H9 (cell line): ENCODE measurements around the gene B4GAT1. TPM values are rescaled to one million over a fixed set of nuclear protein-coding genes. Genes with fewer than 3 reads are reported as not detected.
A peak's percentile ranks its signal among the peaks of the same experiment; 100 is the strongest.

ENCODE experiments used
- DNase-seq: peaks from one replicate; pipeline ENCODE4 v3.0.0-alpha.2; 2017
- H2AFZ ChIP-seq: one replicate; pipeline ENCODE4 v1.6.1; 2013; ENCODE audit warnings: mild to moderate bottlenecking, low read length, control low read depth, moderate library complexity
- H2AK5ac ChIP-seq: 2 replicates; pipeline ENCODE4 v1.6.1; 2013; ENCODE audit warnings: low read length, control low read depth, mixed read lengths; ENCODE audit not compliant: insufficient read length
- H2BK120ac ChIP-seq: one replicate; pipeline ENCODE4 v1.6.1; 2013; ENCODE audit warnings: low read depth, mild to moderate bottlenecking, low read length, control low read depth, inconsistent platforms; ENCODE audit not compliant: poor library complexity, severe bottlenecking
- H2BK12ac ChIP-seq: 2 replicates; pipeline ENCODE4 v1.6.1; 2013; ENCODE audit warnings: low read length, control low read depth, mixed read lengths, low read depth; ENCODE audit not compliant: insufficient read length
- H2BK15ac ChIP-seq: 2 replicates; pipeline ENCODE4 v1.6.1; 2013; ENCODE audit warnings: low read depth, low read length, control low read depth
- H2BK20ac ChIP-seq: one replicate; pipeline ENCODE4 v1.6.1; 2013; ENCODE audit warnings: low read depth, mild to moderate bottlenecking, low read length, control low read depth, inconsistent platforms; ENCODE audit not compliant: poor library complexity, severe bottlenecking
- H2BK5ac ChIP-seq: 2 replicates; pipeline ENCODE4 v1.6.1; 2013; ENCODE audit warnings: low read length, control low read depth, mixed read lengths; ENCODE audit not compliant: insufficient read length
- H3K14ac ChIP-seq: 2 replicates; pipeline ENCODE4 v1.6.1; 2013; ENCODE audit warnings: low read length, control low read depth; ENCODE audit not compliant: insufficient read depth
- H3K18ac ChIP-seq: 2 replicates; pipeline ENCODE4 v1.6.1; 2013; ENCODE audit warnings: low read depth, mild to moderate bottlenecking, mixed read lengths, low read length, control low read depth; ENCODE audit not compliant: insufficient read length
- H3K23ac ChIP-seq: 2 replicates; pipeline ENCODE4 v1.6.1; 2013; ENCODE audit warnings: low read length, control low read depth, mixed read lengths, low read depth; ENCODE audit not compliant: insufficient read length
- H3K23me2 ChIP-seq: 2 replicates; pipeline ENCODE4 v1.6.1; 2013; ENCODE audit warnings: low read depth, mild to moderate bottlenecking, mixed read lengths, low read length, control low read depth; ENCODE audit not compliant: insufficient read length, poor library complexity, severe bottlenecking
- H3K27ac ChIP-seq: 2 replicates; pipeline ENCODE4 v1.5.1; 2013; ENCODE audit warnings: low read length, control low read depth, mixed read lengths, low read depth; ENCODE audit not compliant: insufficient read length
- H3K27me3 ChIP-seq: 2 replicates; pipeline ENCODE4 v1.6.1; 2013; ENCODE audit warnings: low read length, control low read depth, inconsistent platforms; ENCODE audit not compliant: insufficient read depth
- H3K4ac ChIP-seq: 2 replicates; pipeline ENCODE4 v1.6.1; 2013; ENCODE audit warnings: low read depth, mild to moderate bottlenecking, control low read depth, inconsistent platforms, low read length, moderate library complexity
- H3K4me1 ChIP-seq: 2 replicates; pipeline ENCODE4 v1.6.1; 2013; ENCODE audit warnings: low read length, control low read depth, inconsistent platforms; ENCODE audit not compliant: insufficient read depth
- H3K4me2 ChIP-seq: 2 replicates; pipeline ENCODE4 v1.6.1; 2013; ENCODE audit warnings: low read length, control low read depth, mixed read lengths; ENCODE audit not compliant: insufficient read length, insufficient read depth
- H3K56ac ChIP-seq: 2 replicates; pipeline ENCODE4 v1.6.1; 2013; ENCODE audit warnings: low read depth, mild to moderate bottlenecking, mixed read lengths, low read length, control low read depth; ENCODE audit not compliant: insufficient read length
- H3K79me1 ChIP-seq: 2 replicates; pipeline ENCODE4 v1.6.1; 2013; ENCODE audit warnings: low read depth, mild to moderate bottlenecking, moderate library complexity, low read length, control low read depth, inconsistent platforms; ENCODE audit not compliant: insufficient read depth, poor library complexity, severe bottlenecking
- H3K79me2 ChIP-seq: 2 replicates; pipeline ENCODE4 v1.6.1; 2013; ENCODE audit warnings: low read length, control low read depth, inconsistent platforms; ENCODE audit not compliant: insufficient read depth
- H3K9ac ChIP-seq: 2 replicates; pipeline ENCODE4 v1.6.1; 2013; ENCODE audit warnings: low read length, control low read depth, mixed read lengths; ENCODE audit not compliant: insufficient read length; ENCODE audit errors: extremely low read depth
- H3K9me3 ChIP-seq: one replicate; pipeline ENCODE4 v1.6.1; 2013; ENCODE audit warnings: low read depth, low read length, inconsistent platforms; ENCODE audit not compliant: control insufficient read depth
- H3T11ph ChIP-seq: one replicate; pipeline ENCODE4 v1.6.1; 2013; ENCODE audit warnings: mild to moderate bottlenecking, low read length, control low read depth, inconsistent platforms
- H4K20me1 ChIP-seq: one replicate; pipeline ENCODE4 v1.6.1; 2013; ENCODE audit not compliant: control insufficient read depth, insufficient read length, insufficient read depth
- H4K5ac ChIP-seq: 2 replicates; pipeline ENCODE4 v1.6.1; 2013; ENCODE audit warnings: low read depth, mild to moderate bottlenecking, mixed read lengths, low read length, control low read depth; ENCODE audit not compliant: insufficient read length
- H4K8ac ChIP-seq: replicated peaks from 2 replicates; pipeline ENCODE4 v1.6.1; 2013; ENCODE audit warnings: low read length, control low read depth, mixed read lengths, low read depth; ENCODE audit not compliant: insufficient read length
- H4K91ac ChIP-seq: 2 replicates; pipeline ENCODE4 v1.6.1; 2013; ENCODE audit warnings: low read depth, mild to moderate bottlenecking, moderate library complexity, mixed read lengths, low read length, control low read depth; ENCODE audit not compliant: insufficient read length
- H3K27ac Mint-ChIP-seq, 3 experiments: 2 replicates in 2 of 3; 3 replicates in 1 of 3; pipeline ENCODE4 v1.8.0; 2020 to 2021; ENCODE audit warnings: mixed read lengths in 3 of 3, mild to moderate bottlenecking in 1 of 3, moderate library complexity in 1 of 3
- H3K27me3 Mint-ChIP-seq: 2 replicates; pipeline ENCODE4 v1.8.0; 2021; ENCODE audit warnings: low read depth, mild to moderate bottlenecking, moderate library complexity, mixed read lengths
- H3K36me3 Mint-ChIP-seq, 3 experiments: 2 replicates in 2 of 3; 3 replicates in 1 of 3; pipeline ENCODE4 v1.8.0; 2020 to 2021; ENCODE audit warnings: low read depth in 3 of 3, mixed read lengths in 3 of 3; ENCODE audit not compliant: insufficient read depth in 1 of 3
- H3K4me1 Mint-ChIP-seq, 2 experiments: 2 replicates each; pipeline ENCODE4 v1.8.0; 2020; ENCODE audit warnings: mixed read lengths in 2 of 2
- H3K4me3 Mint-ChIP-seq, 2 experiments: 2 replicates in 1 of 2; 3 replicates in 1 of 2; pipeline ENCODE4 v1.8.0; 2020 to 2021; ENCODE audit warnings: mild to moderate bottlenecking in 2 of 2, mixed read lengths in 2 of 2, moderate library complexity in 1 of 2
- H3K9me3 Mint-ChIP-seq, 2 experiments: 2 replicates in 1 of 2; 3 replicates in 1 of 2; pipeline ENCODE4 v1.8.0; 2020; ENCODE audit warnings: mild to moderate bottlenecking in 2 of 2, mixed read lengths in 2 of 2, moderate library complexity in 1 of 2
- WGBS: extraction: QIAGEN DNeasy Blood & Tissue Kit; methylation state at CpG from one replicate; pipeline ENCODE4 v1.1.7; 2013; ENCODE audit warnings: missing lambda C conversion rate, low lambda C conversion rate, mixed read lengths; ENCODE audit not compliant: insufficient read length; ENCODE audit errors: extremely low coverage; 5-methylcytosine and 5-hydroxymethylcytosine counted together
- total RNA-seq: library from RNA; stranded (reverse); gene quantifications from 2 replicates; pipeline ENCODE4 v1.2.1, GENCODE V29; 2021
- TF ChIP-seq, protein P1 (sequence below): fragments of 200-600 bp; sonication (generic); conservative IDR thresholded peaks from 3 replicates; pipeline ENCODE4 v1.8.0; 2021; ENCODE audit warnings: antibody characterized with exemption, mild to moderate bottlenecking

B4GAT1 gene
- total RNA-seq, 1 experiment from 2014 or later: 24.3 TPM

DNA sequence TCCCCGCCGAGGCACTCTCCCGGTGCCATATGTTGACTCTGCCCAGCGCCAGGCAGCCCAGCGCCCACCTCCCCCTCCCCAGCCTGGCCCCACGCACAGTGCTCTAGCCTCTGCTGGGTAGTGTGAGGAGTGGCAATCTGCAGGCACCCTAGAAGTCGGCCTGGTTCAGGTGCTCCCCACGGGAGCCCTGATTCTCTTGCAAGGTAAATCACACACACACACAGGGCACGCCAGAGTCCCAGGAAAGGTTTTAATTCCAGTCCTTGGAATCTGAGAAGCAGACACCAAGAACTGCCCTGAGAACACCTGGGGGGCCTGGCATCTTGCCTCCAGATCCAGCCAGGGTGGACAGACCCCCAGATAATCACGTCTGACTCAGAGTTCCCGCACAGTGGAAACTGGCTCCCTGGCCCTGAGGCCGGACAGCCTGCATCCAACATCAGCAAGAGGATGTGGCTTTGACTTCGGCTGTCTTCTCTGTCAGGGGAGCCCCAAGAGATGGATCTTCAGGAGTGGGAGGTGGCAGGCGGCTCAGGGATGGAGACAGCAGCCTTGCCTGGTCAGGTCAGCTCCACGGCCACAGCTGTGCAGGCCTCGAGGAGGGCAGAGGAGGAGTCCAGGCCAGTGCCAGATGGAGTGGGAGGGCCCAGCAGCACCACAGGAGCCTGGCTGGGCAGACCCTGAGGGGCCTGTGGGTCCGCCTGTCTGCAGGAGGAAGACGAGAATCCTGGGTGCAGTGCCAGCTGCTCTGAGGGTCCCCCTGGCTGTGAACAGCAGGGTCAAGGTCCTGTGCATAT is 10.1 kb downstream of the B4GAT1 start:
- Mint-ChIP-seq H3K36me3 (peaks cover 12 to 40% (median 27%) of the 10 kb centered on the region in 3 experiments; a peak in 6 of 7 replicates), H3K4me1 (peaks cover 20 to 21% of the 10 kb centered on the region in 2 experiments), H3K27ac (peak overlapping the region in 2 of 3 experiments; percentile 44 to 92; a peak in 4 of 7 replicates), H3K9me3 (no peaks in the 10 kb centered on the region), H3K27me3 (peaks cover 4% of the 10 kb centered on the region), H3K4me3 (peak overlapping the region; percentile 83 to 86; a peak in 1 of 5 replicates)
- no peak overlapping the region for H2BK120ac ChIP-seq
- no peak overlapping the region for H2AFZ ChIP-seq
- H4K91ac ChIP-seq: no peak overlapping the region
- H3K18ac ChIP-seq: peak overlapping the region; percentile 5
- no peak overlapping the region for H3K56ac ChIP-seq
- H3K4me1 ChIP-seq: no peaks in the 10 kb centered on the region
- H3K79me1 ChIP-seq: no peaks in the 10 kb centered on the region
- no peak overlapping the region for H4K5ac ChIP-seq
- H3K9me3 ChIP-seq: no peaks in the 10 kb centered on the region
- H2BK20ac ChIP-seq: no peak overlapping the region
- H2BK12ac ChIP-seq: no peak overlapping the region
- H4K20me1 ChIP-seq: no peaks in the 10 kb centered on the region
- no peaks in the 10 kb centered on the region for H3K79me2 ChIP-seq
- TF ChIP-seq, protein P1, sequence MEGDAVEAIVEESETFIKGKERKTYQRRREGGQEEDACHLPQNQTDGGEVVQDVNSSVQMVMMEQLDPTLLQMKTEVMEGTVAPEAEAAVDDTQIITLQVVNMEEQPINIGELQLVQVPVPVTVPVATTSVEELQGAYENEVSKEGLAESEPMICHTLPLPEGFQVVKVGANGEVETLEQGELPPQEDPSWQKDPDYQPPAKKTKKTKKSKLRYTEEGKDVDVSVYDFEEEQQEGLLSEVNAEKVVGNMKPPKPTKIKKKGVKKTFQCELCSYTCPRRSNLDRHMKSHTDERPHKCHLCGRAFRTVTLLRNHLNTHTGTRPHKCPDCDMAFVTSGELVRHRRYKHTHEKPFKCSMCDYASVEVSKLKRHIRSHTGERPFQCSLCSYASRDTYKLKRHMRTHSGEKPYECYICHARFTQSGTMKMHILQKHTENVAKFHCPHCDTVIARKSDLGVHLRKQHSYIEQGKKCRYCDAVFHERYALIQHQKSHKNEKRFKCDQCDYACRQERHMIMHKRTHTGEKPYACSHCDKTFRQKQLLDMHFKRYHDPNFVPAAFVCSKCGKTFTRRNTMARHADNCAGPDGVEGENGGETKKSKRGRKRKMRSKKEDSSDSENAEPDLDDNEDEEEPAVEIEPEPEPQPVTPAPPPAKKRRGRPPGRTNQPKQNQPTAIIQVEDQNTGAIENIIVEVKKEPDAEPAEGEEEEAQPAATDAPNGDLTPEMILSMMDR: no peak
- H3K14ac ChIP-seq: no peak overlapping the region
- no peak overlapping the region for H3K9ac ChIP-seq
- no peaks in the 10 kb centered on the region for H3K23me2 ChIP-seq
- no peaks in the 10 kb centered on the region; the same call in 1 of the 2 replicates for H3K27me3 ChIP-seq
- H2BK5ac ChIP-seq: no peak overlapping the region
- H2BK15ac ChIP-seq: no peak overlapping the region
- H2AK5ac ChIP-seq: no peak overlapping the region
- H4K8ac ChIP-seq: no peak overlapping the region
- no peak overlapping the region for H3K4ac ChIP-seq
- H3T11ph ChIP-seq: no peak overlapping the region
- H3K27ac ChIP-seq: no peak overlapping the region
- WGBS: no CpG with 5 or more reads among the region's 18 CpGs
- no peak overlapping the region for H3K4me2 ChIP-seq
- no peak for DNase-seq
- H3K23ac ChIP-seq: no peak overlapping the region
